ENCODE data around the gene DNAH17. TPM values are rescaled to one million over a fixed set of nuclear protein-coding genes. Genes with fewer than 3 reads are reported as not detected.

Gene DNAH17
- polyA plus RNA-seq, 1 experiment = not detected

- peaks cover 6% of the 10 kb centered on the region for H3K9me3 ChIP-seq (ENCODE audit: control insufficient read depth, insufficient read depth, low read length)
- DNase-seq (ENCODE audit: low read depth, low spot score) = no peak
- ChIA-PET POLR2A (no interaction called here), CTCF (no interaction called here)
- TF ChIP-seq CTCF (IDR thresholded peaks at IDR 0.05; ENCODE audit: low read depth, low read length) = no peak
- H3K4me3 ChIP-seq (ENCODE audit: low read depth, low read length) = no peak overlapping the region
- H3K27ac ChIP-seq (ENCODE audit: low read depth, low read length) = no peak overlapping the region
- H3K27me3 ChIP-seq (ENCODE audit: control insufficient read depth, insufficient read depth, low read length) = peaks cover 13% of the 10 kb centered on the region
Observed at GRCh38 chr17:78621720-78622490, 44.7 kb upstream of the DNAH17 start.

GRCh38 chr17:78620099-78620498, 42.9 kb upstream of the DNAH17 start:
- no peak for DNase-seq (ENCODE audit: low read depth, low spot score)
- ChIA-PET POLR2A (no interaction called here), CTCF (no interaction called here)
- Histone ChIP-seq H3K9me3 (ENCODE audit: control insufficient read depth, insufficient read depth, low read length) (peaks cover 6% of the 10 kb centered on the region), H3K4me3 (ENCODE audit: low read depth, low read length) (no peak overlapping the region), H3K27ac (ENCODE audit: low read depth, low read length) (no peak overlapping the region), H3K27me3 (ENCODE audit: control insufficient read depth, insufficient read depth, low read length) (peaks cover 11% of the 10 kb centered on the region)
- TF ChIP-seq CTCF (IDR thresholded peaks at IDR 0.05; ENCODE audit: low read depth, low read length) = no peak

- POLR2A ChIA-PET = interaction anchor here (0.5 kb wide), 1 partner anchor 15 kb away, joined by 3 read pairs; no protein-coding TSS in a partner anchor
- TF ChIP-seq CTCF (IDR thresholded peaks at IDR 0.05; ENCODE audit: low read depth, low read length) = no peak
- Histone ChIP-seq H3K9me3 (ENCODE audit: control insufficient read depth, insufficient read depth, low read length) (peaks cover 6% of the 10 kb centered on the region), H3K27me3 (ENCODE audit: control insufficient read depth, insufficient read depth, low read length) (peaks cover 8% of the 10 kb centered on the region), H3K27ac (ENCODE audit: low read depth, low read length) (no peak overlapping the region), H3K4me3 (ENCODE audit: low read depth, low read length) (no peak overlapping the region)
- CTCF ChIA-PET = no interaction called here
- DNase-seq (ENCODE audit: low read depth, low spot score) = no peak
Observed at GRCh38 chr17:78619334-78619733, 42.1 kb upstream of the DNAH17 start.

GRCh38 chr17:78618264-78619066, 41.3 kb upstream of the DNAH17 start:
- Histone ChIP-seq H3K4me3 (ENCODE audit: low read depth, low read length) (no peak overlapping the region), H3K9me3 (ENCODE audit: control insufficient read depth, insufficient read depth, low read length) (peaks cover 6% of the 10 kb centered on the region), H3K27ac (ENCODE audit: low read depth, low read length) (no peak overlapping the region), H3K27me3 (ENCODE audit: control insufficient read depth, insufficient read depth, low read length) (peaks cover 8% of the 10 kb centered on the region)
- TF ChIP-seq CTCF (IDR thresholded peaks at IDR 0.05; ENCODE audit: low read depth, low read length) = no peak
- ChIA-PET POLR2A (no interaction called here), CTCF (interaction anchor here (1.1 kb wide), 1 partner anchor 90 kb away, joined by 3 read pairs; no protein-coding TSS in a partner anchor)
- DNase-seq (ENCODE audit: low read depth, low spot score) = no peak
